Panc1 (cell line): ENCODE data around the gene BEGAIN. TPM values are rescaled to one million over a fixed set of nuclear protein-coding genes. Genes with fewer than 3 reads are reported as not detected.

ENCODE experiments used
- ATAC-seq: fragments of 200-7000 bp; cut with Tn5 transposase; 2 replicates; pipeline ENCODE4 v1.9.1; 2020; ENCODE audit warnings: mild to moderate bottlenecking, moderate library complexity
- BruUV-seq: library from RNA; stranded (reverse); fragments of 400-500 nt; replicated peaks from 2 replicates; lab custom pipeline; 2021; lab: Mats Ljungman, UMichigan
- CTCF ChIA-PET: fragments of 300-600 bp; sonication (Branson Sonifier 250); formaldehyde crosslinking; loops from one replicate; lab custom pipeline; 2022; ENCODE audit warnings: antibody characterized with exemption; lab: Charles Lee
- POLR2A ChIA-PET: fragments of 300-600 bp; sonication (Branson Sonifier 250); formaldehyde crosslinking; loops from one replicate; lab custom pipeline; 2022; ENCODE audit warnings: antibody characterized with exemption; lab: Charles Lee
- DNase-seq: peaks from one replicate; pipeline ENCODE4 v3.0.0-alpha.2; 2010; ENCODE audit warnings: low read depth, low spot score
- H3K27ac ChIP-seq: 2 replicates; pipeline ENCODE4 v1.5.1; 2011; ENCODE audit warnings: mild to moderate bottlenecking, low read length, inconsistent platforms
- H3K27me3 ChIP-seq: fragments of 200-500 bp; sonication (Bioruptor generic); 2 replicates; pipeline ENCODE4 v1.6.0; 2014; ENCODE audit warnings: low read length, inconsistent platforms; ENCODE audit not compliant: control insufficient read depth, insufficient read depth
- H3K36me3 ChIP-seq: fragments of 200-500 bp; sonication (Bioruptor generic); 2 replicates; pipeline ENCODE4 v1.5.1; 2014; ENCODE audit warnings: inconsistent platforms, mild to moderate bottlenecking, low read length, moderate library complexity; ENCODE audit not compliant: control insufficient read depth, insufficient read depth
- H3K4me1 ChIP-seq: 2 replicates; pipeline ENCODE4 v1.5.1; 2011; ENCODE audit warnings: inconsistent platforms, mild to moderate bottlenecking, low read length, moderate library complexity; ENCODE audit not compliant: control insufficient read depth, insufficient read depth
- H3K4me3 ChIP-seq, 2 experiments: 2 replicates each; pipeline ENCODE4 v1.5.1; 2011 to 2012; ENCODE audit warnings: low read depth in 2 of 2, low read length in 2 of 2, mild to moderate bottlenecking in 2 of 2, inconsistent platforms in 1 of 2, moderate library complexity in 1 of 2
- H3K9me3 ChIP-seq: fragments of 200-500 bp; sonication (Bioruptor generic); 2 replicates; pipeline ENCODE4 v1.5.1; 2014; ENCODE audit warnings: low read depth, mild to moderate bottlenecking, inconsistent platforms, low read length, moderate library complexity; ENCODE audit not compliant: control insufficient read depth, insufficient read depth
- CTCF ChIP-seq: fragments of 450-650 bp; IDR thresholded peaks from 2 replicates; pipeline ENCODE4 v1.5.1; 2017; ENCODE audit warnings: mild to moderate bottlenecking
- POLR2AphosphoS5 ChIP-seq: IDR thresholded peaks from 2 replicates; pipeline ENCODE4 v1.6.1; 2012; ENCODE audit warnings: mild to moderate bottlenecking, low read depth, low read length, moderate library complexity
- REST ChIP-seq, 2 experiments: IDR thresholded peaks; 2 replicates each; pipeline ENCODE4 v1.6.1; 2011 to 2012; ENCODE audit warnings: low read depth in 2 of 2, control low read depth in 1 of 2, low read length in 1 of 2, mild to moderate bottlenecking in 1 of 2, moderate library complexity in 1 of 2; ENCODE audit not compliant: insufficient read depth in 1 of 2
- SIN3A ChIP-seq: IDR thresholded peaks from 2 replicates; pipeline ENCODE4 v1.6.1; 2012; ENCODE audit warnings: low read depth, mild to moderate bottlenecking, low read length, moderate library complexity, borderline replicate concordance; ENCODE audit not compliant: insufficient read depth
- TCF7L2 ChIP-seq: IDR thresholded peaks from 2 replicates; pipeline ENCODE4 v1.6.1; 2011; ENCODE audit warnings: mild to moderate bottlenecking, low read depth, low read length, inconsistent platforms
- in situ Hi-C: cut with HindIII; loops from 2 replicates; pipeline ENCODE4 v1.10.0; 2016; ENCODE audit warnings: low sequenced_read_pairs, low pct_unique_long_range_greater_than_20kb
- intact Hi-C: fragments of 100-400 bp; cut with micrococcal nuclease; formaldehyde crosslinking; loops from one replicate; pipeline ENCODE4 v1.10.0; 2022; ENCODE audit not compliant: unreplicated experiment
- total RNA-seq: library from RNA; stranded (reverse); gene quantifications from one replicate; pipeline ENCODE4 v1.2.1, GENCODE V29; 2021; ENCODE audit not compliant: unreplicated experiment

The BEGAIN gene
- total RNA-seq, 1 experiment from 2014 or later, result 26.5 TPM

GRCh38 chr14:100537446-100538350 is 49.5 kb downstream of the BEGAIN start:
- no peak for DNase-seq
- peaks cover 32% of the 10 kb centered on the region for H3K4me1 ChIP-seq

GRCh38 chr14:100536721-100537445 is 50.3 kb downstream of the BEGAIN start:
- CTCF ChIA-PET, result no interaction called here
- no peak for ATAC-seq

More at GRCh38 chr14:100537446-100538350, 49.5 kb downstream of the BEGAIN start:
- no TSS peak for BruUV-seq
- no peaks in the 10 kb centered on the region for H3K27me3 ChIP-seq
- intact Hi-C loops, result no loop called here
- CTCF ChIA-PET, result no interaction called here
- ATAC-seq, result no peak
- in situ Hi-C loops, result no loop called here
- no peaks in the 10 kb centered on the region for H3K9me3 ChIP-seq
- TF ChIP-seq POLR2AphosphoS5, result no peak
- no peak overlapping the region for H3K4me3 ChIP-seq
- POLR2A ChIA-PET, result no interaction called here
- no peaks in the 10 kb centered on the region for H3K36me3 ChIP-seq
- peak overlapping the region; percentile 44; the same call in 1 of the 2 replicates for H3K27ac ChIP-seq

GRCh38 chr14:100536121-100536510 is 51.1 kb downstream of the BEGAIN start:
- in situ Hi-C loops (no loop called here), intact Hi-C loops (no loop called here)
- Histone ChIP-seq H3K9me3 (no peaks in the 10 kb centered on the region), H3K36me3 (no peaks in the 10 kb centered on the region), H3K4me1 (peaks cover 34% of the 10 kb centered on the region), H3K4me3 (no peak overlapping the region), H3K27me3 (no peaks in the 10 kb centered on the region), H3K27ac (peak overlapping the region; percentile 44; the same call in 1 of the 2 replicates)
- no peak for TF ChIP-seq POLR2AphosphoS5
- no peak for TF ChIP-seq REST (IDR thresholded peaks at IDR 0.05; ENCODE audit: insufficient read depth in 1 of 2, low read depth in 2 of 2, low read length in 1 of 2)
- TF ChIP-seq SIN3A, result no peak
- no peak for TF ChIP-seq CTCF
- TF ChIP-seq TCF7L2, result no peak
- no TSS peak for BruUV-seq
- ChIA-PET CTCF (no interaction called here), POLR2A (no interaction called here)
- no peak for DNase-seq
- ATAC-seq, result no peak

More at GRCh38 chr14:100536721-100537445, 50.3 kb downstream of the BEGAIN start:
- Histone ChIP-seq H3K9me3 (no peaks in the 10 kb centered on the region), H3K27ac (peak overlapping the region; percentile 44; the same call in 1 of the 2 replicates), H3K4me3 (no peak overlapping the region), H3K36me3 (no peaks in the 10 kb centered on the region), H3K4me1 (peaks cover 34% of the 10 kb centered on the region), H3K27me3 (no peaks in the 10 kb centered on the region)
- no peak for DNase-seq
- intact Hi-C loops, result no loop called here
- in situ Hi-C loops, result no loop called here
- POLR2A ChIA-PET, result no interaction called here
- no TSS peak for BruUV-seq
- TF ChIP-seq CTCF (no peak), TCF7L2 (no peak)
